H1 (cell line): ENCODE results near the gene AGPS.
"Not testable (repeated sequence)": the region's sequence is repeated elsewhere in the genome, so short reads cannot be mapped to it uniquely, and the experiment has no call there.

ENCODE experiments used
- BRCA1 ChIP-seq: IDR thresholded peaks from 2 replicates; pipeline ENCODE4 v1.6.1; 2012; ENCODE audit warnings: low read depth, low read length, improper control_type of control experiment
- CTCF ChIP-seq, 3 experiments: IDR thresholded peaks; 1 replicate in 2 of 3; 2 replicates in 1 of 3; pipeline versions ENCODE4 v1.5.1 to v1.6.1; 2011; ENCODE audit warnings: low read length in 3 of 3, mild to moderate bottlenecking in 3 of 3, inconsistent platforms in 2 of 3, low read depth in 1 of 3, moderate library complexity in 1 of 3; ENCODE audit not compliant: insufficient read depth in 1 of 3; ENCODE audit errors: control extremely low read depth in 1 of 3
- GTF2F1 ChIP-seq: IDR thresholded peaks from 2 replicates; pipeline ENCODE4 v1.6.1; 2012; ENCODE audit warnings: low read depth, low read length, improper control_type of control experiment, borderline replicate concordance
- JUND ChIP-seq: IDR thresholded peaks from 2 replicates; pipeline ENCODE4 v1.6.1; 2011; ENCODE audit warnings: mild to moderate bottlenecking, improper control_type of control experiment, low read length
- MAX ChIP-seq: IDR thresholded peaks from 2 replicates; pipeline ENCODE4 v1.6.1; 2012; ENCODE audit warnings: inconsistent platforms
- NANOG ChIP-seq: IDR thresholded peaks from 2 replicates; pipeline ENCODE4 v1.6.1; 2011; ENCODE audit warnings: low read length, low read depth, mild to moderate bottlenecking, inconsistent platforms; ENCODE audit not compliant: insufficient read depth, poor library complexity, severe bottlenecking
- POLR2A ChIP-seq, 2 experiments: IDR thresholded peaks; 1 replicate in 1 of 2; 2 replicates in 1 of 2; pipeline ENCODE4 v1.6.1; 2011; ENCODE audit warnings: low read depth in 2 of 2, low read length in 2 of 2, mild to moderate bottlenecking in 2 of 2; ENCODE audit errors: control extremely low read depth in 1 of 2
- RAD21 ChIP-seq, 2 experiments: IDR thresholded peaks in 1 of 2; conservative IDR thresholded peaks in 1 of 2; 2 replicates each; pipeline ENCODE4 v1.6.1; 2011; ENCODE audit warnings: low read depth in 2 of 2, low read length in 2 of 2, improper control_type of control experiment in 1 of 2, inconsistent platforms in 1 of 2, mild to moderate bottlenecking in 1 of 2, moderate library complexity in 1 of 2
- RFX5 ChIP-seq: IDR thresholded peaks from 2 replicates; pipeline ENCODE4 v1.6.1; 2011; ENCODE audit warnings: low read depth, low read length, improper control_type of control experiment, borderline replicate concordance
- RXRA ChIP-seq: IDR thresholded peaks from 2 replicates; pipeline ENCODE4 v1.6.1; 2011; ENCODE audit warnings: low read depth, mild to moderate bottlenecking, low read length, moderate library complexity; ENCODE audit not compliant: insufficient read depth
- TCF12 ChIP-seq: IDR thresholded peaks from 2 replicates; pipeline ENCODE4 v1.6.1; 2011; ENCODE audit warnings: low read depth, mild to moderate bottlenecking, low read length

- not testable (repeated sequence) for TF ChIP-seq POLR2A (IDR thresholded peaks at IDR 0.05; ENCODE audit: control extremely low read depth in 1 of 2, low read depth in 2 of 2, low read length in 2 of 2); CTCF (IDR thresholded peaks at IDR 0.05; ENCODE audit: control extremely low read depth in 1 of 3, insufficient read depth in 1 of 3, low read depth in 1 of 3, low read length in 3 of 3); RFX5; BRCA1; RXRA; TCF12; RAD21 (IDR thresholded peaks at IDR 0.05 in 1 of 2, conservative IDR thresholded peaks at IDR 0.05 in 1 of 2; ENCODE audit: low read depth in 2 of 2, low read length in 2 of 2); JUND; GTF2F1; NANOG; MAX
Observed at GRCh38 chr2:177459756-177460155, 67.2 kb downstream of the AGPS start.
